Neutrophil (primary cell): ENCODE results near the gene LCA5.

Experiments used
- H3K27ac ChIP-seq: fragments of 200-600 bp; sonication (generic); 2 replicates; pipeline ENCODE4 v1.5.1; 2016; ENCODE audit warnings: mild to moderate bottlenecking, moderate library complexity
- H3K27me3 ChIP-seq: fragments of 200-600 bp; sonication (generic); 2 replicates; pipeline ENCODE4 v1.6.0; 2016; ENCODE audit warnings: mild to moderate bottlenecking
- H3K36me3 ChIP-seq: fragments of 200-600 bp; sonication (generic); 2 replicates; pipeline ENCODE4 v1.5.1; 2017
- H3K4me1 ChIP-seq, 2 experiments: fragments of 200-600 bp in 1 of 2; sonication (generic) in 1 of 2; 1 replicate in 1 of 2; 2 replicates in 1 of 2; pipeline versions ENCODE4 v1.5.1 to v1.6.1; 2013 to 2016; ENCODE audit warnings: low read depth in 1 of 2, low read length in 1 of 2, mild to moderate bottlenecking in 1 of 2, moderate library complexity in 1 of 2; ENCODE audit not compliant: control insufficient read depth in 1 of 2, insufficient read depth in 1 of 2
- H3K4me3 ChIP-seq, 2 experiments: fragments of 200-600 bp in 1 of 2; sonication (generic) in 1 of 2; 1 replicate in 1 of 2; 2 replicates in 1 of 2; pipeline ENCODE4 v1.5.1; 2013 to 2016; ENCODE audit warnings: low read depth in 1 of 2, low read length in 1 of 2, mild to moderate bottlenecking in 1 of 2, moderate library complexity in 1 of 2
- H3K9me3 ChIP-seq: fragments of 200-600 bp; sonication (generic); 2 replicates; pipeline ENCODE4 v1.5.1; 2016
- CTCF ChIP-seq: fragments of 200-600 bp; sonication (generic); IDR thresholded peaks from 2 replicates; pipeline ENCODE4 v1.5.1; 2016; ENCODE audit warnings: antibody characterized with exemption

Gene LCA5

GRCh38 chr6:79506251-79506650 lies 31.0 kb downstream of the LCA5 start:
- H3K27me3 ChIP-seq, result no peaks in the 10 kb centered on the region
- H3K27ac ChIP-seq, result no peak overlapping the region
- H3K4me1 ChIP-seq, result no peaks in the 10 kb centered on the region
- no peak overlapping the region for H3K4me3 ChIP-seq
- TF ChIP-seq CTCF, result no peak
- H3K36me3 ChIP-seq, result no peaks in the 10 kb centered on the region
- no peaks in the 10 kb centered on the region for H3K9me3 ChIP-seq

DNA sequence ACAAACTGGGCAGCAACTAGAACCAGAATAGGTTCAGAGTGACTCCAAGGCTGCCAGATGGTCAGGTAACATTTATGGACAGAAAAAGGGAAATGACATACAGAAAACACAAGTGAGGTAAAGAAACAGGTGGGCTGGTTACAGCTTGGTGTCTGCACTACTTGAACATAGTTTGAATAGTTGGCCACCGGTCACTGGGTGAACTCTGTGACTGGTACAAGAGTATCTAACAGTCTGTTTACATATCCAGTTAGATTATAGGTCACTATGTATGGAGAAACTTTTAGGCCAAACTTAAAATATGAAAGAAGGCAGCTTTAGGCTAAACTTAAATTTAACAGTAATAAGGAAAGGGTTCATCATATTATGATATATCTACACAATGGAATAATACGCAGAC lies 32.9 kb downstream of the LCA5 start:
- no peak overlapping the region for H3K27ac ChIP-seq
- no peak overlapping the region for H3K4me3 ChIP-seq
- no peak for TF ChIP-seq CTCF
- H3K36me3 ChIP-seq, result no peaks in the 10 kb centered on the region
- no peaks in the 10 kb centered on the region for H3K27me3 ChIP-seq
- H3K9me3 ChIP-seq, result no peaks in the 10 kb centered on the region
- H3K4me1 ChIP-seq, result no peaks in the 10 kb centered on the region

GRCh38 chr6:79498842-79499241 lies 38.4 kb downstream of the LCA5 start:
- Histone ChIP-seq H3K4me3 (no peak overlapping the region), H3K9me3 (no peaks in the 10 kb centered on the region), H3K27me3 (no peaks in the 10 kb centered on the region), H3K27ac (no peak overlapping the region), H3K36me3 (no peaks in the 10 kb centered on the region), H3K4me1 (no peaks in the 10 kb centered on the region)
- no peak for TF ChIP-seq CTCF

GRCh38 chr6:79495246-79495645 lies 42.0 kb downstream of the LCA5 start:
- H3K4me1 ChIP-seq, result no peaks in the 10 kb centered on the region
- no peak overlapping the region for H3K4me3 ChIP-seq
- no peak overlapping the region for H3K27ac ChIP-seq
- no peak for TF ChIP-seq CTCF
- H3K27me3 ChIP-seq, result no peaks in the 10 kb centered on the region
- no peaks in the 10 kb centered on the region for H3K36me3 ChIP-seq
- no peaks in the 10 kb centered on the region for H3K9me3 ChIP-seq

DNA sequence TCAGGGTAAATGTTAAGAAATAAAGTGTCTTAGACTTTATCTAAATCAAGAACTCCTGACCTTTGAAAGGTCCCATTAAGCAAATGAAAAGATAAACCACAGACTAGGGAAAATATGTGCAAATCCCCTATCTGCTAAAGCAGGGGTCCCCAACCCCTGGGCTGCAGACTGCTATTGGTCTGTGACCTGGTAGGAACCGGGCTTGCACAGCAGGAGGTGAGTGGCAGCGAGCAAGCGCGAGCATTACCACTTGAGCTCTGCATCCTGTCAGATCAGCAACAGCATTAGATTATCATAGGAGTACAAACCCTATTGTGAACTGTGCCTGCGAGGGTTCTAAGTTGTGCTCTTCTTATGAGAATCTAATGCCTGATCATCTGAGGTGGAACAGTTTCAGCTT lies 42.4 kb downstream of the LCA5 start:
- no peaks in the 10 kb centered on the region for H3K27me3 ChIP-seq
- no peaks in the 10 kb centered on the region for H3K9me3 ChIP-seq
- TF ChIP-seq CTCF, result no peak
- no peak overlapping the region for H3K4me3 ChIP-seq
- no peaks in the 10 kb centered on the region for H3K36me3 ChIP-seq
- H3K27ac ChIP-seq, result no peak overlapping the region
- no peaks in the 10 kb centered on the region for H3K4me1 ChIP-seq

DNA sequence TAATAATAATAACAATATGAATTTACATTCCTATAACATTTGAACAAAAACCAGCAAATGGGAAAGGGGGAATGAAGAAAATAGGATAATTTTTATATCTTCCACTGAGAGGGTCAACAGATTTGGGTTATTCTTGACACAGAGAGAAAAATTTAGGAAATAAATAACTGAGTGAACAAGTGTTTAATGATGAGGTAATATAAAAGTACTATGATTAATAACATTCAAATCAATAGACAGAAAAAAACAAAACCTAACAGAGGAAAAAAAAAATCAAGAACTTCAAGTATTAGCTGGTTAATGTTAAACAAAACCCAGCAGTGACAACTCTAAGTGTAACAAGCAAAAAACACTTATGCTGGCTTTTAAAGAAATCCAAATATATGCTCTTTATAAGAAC lies 66.5 kb downstream of the LCA5 start:
- Histone ChIP-seq H3K27ac (no peak overlapping the region), H3K4me3 (no peak overlapping the region), H3K4me1 (no peaks in the 10 kb centered on the region), H3K27me3 (no peaks in the 10 kb centered on the region), H3K36me3 (no peaks in the 10 kb centered on the region), H3K9me3 (no peaks in the 10 kb centered on the region)
- TF ChIP-seq CTCF, result no peak
